SK-N-SH treated with all-trans-retinoic acid at 6 μM for 48 hours (cell line): ENCODE measurements around the gene MVB12B.

ENCODE experiments used
- CREB5 ChIP-seq: fragments of 250-450 bp; sonication (Bioruptor Pico); IDR thresholded peaks from 2 replicates; pipeline ENCODE4 v1.5.1; 2020; ENCODE audit warnings: low read depth, mild to moderate bottlenecking, moderate library complexity
- CSDC2 ChIP-seq: fragments of 250-450 bp; sonication (Bioruptor Pico); IDR thresholded peaks from 2 replicates; pipeline ENCODE4 v1.5.0; 2020; ENCODE audit warnings: mild to moderate bottlenecking, moderate library complexity
- CSRNP3 ChIP-seq: fragments of 250-450 bp; sonication (Bioruptor Pico); IDR thresholded peaks from 2 replicates; pipeline ENCODE4 v1.5.1; 2021; ENCODE audit warnings: mild to moderate bottlenecking, moderate library complexity
- ISL1 ChIP-seq: fragments of 250-450 bp; sonication (Bioruptor Pico); IDR thresholded peaks from 2 replicates; pipeline ENCODE4 v2.1.2; 2022; ENCODE audit warnings: mild to moderate bottlenecking, moderate library complexity
- PATZ1 ChIP-seq: fragments of 250-450 bp; sonication (Bioruptor Pico); IDR thresholded peaks from 2 replicates; pipeline ENCODE4 v1.8.0; 2020; ENCODE audit warnings: mild to moderate bottlenecking, moderate library complexity, borderline replicate concordance
- TCF4 ChIP-seq: fragments of 250-450 bp; sonication (Bioruptor Pico); IDR thresholded peaks from 2 replicates; pipeline ENCODE4 v1.8.0; 2021; ENCODE audit warnings: mild to moderate bottlenecking, moderate library complexity, borderline replicate concordance
- TOX ChIP-seq: fragments of 250-450 bp; sonication (Bioruptor Pico); IDR thresholded peaks from 2 replicates; pipeline ENCODE4 v1.8.0; 2021; ENCODE audit warnings: mild to moderate bottlenecking, moderate library complexity, borderline replicate concordance
- TSHZ2 ChIP-seq: fragments of 250-450 bp; sonication (Bioruptor Pico); IDR thresholded peaks from 2 replicates; pipeline ENCODE4 v1.5.0; 2020; ENCODE audit warnings: mild to moderate bottlenecking, moderate library complexity
- ZFP30 ChIP-seq: fragments of 450-650 bp; formaldehyde crosslinking; IDR thresholded peaks from 2 replicates; pipeline ENCODE4 v1.5.0; 2022; ENCODE audit warnings: mild to moderate bottlenecking, moderate library complexity
- ZNF565 ChIP-seq: fragments of 450-650 bp; formaldehyde crosslinking; conservative IDR thresholded peaks from 2 replicates; pipeline ENCODE4 v1.5.0; 2020; ENCODE audit warnings: low read depth, mild to moderate bottlenecking, moderate library complexity
- ZNF70 ChIP-seq: fragments of 450-650 bp; formaldehyde crosslinking; IDR thresholded peaks from 2 replicates; pipeline ENCODE4 v1.5.0; 2020; ENCODE audit warnings: mild to moderate bottlenecking, moderate library complexity
- ZNF8 ChIP-seq: fragments of 450-650 bp; formaldehyde crosslinking; IDR thresholded peaks from 2 replicates; pipeline ENCODE4 v1.5.0; 2020; ENCODE audit warnings: mild to moderate bottlenecking, moderate library complexity

GRCh38 chr9:126337729-126338372 is 11.2 kb downstream of the MVB12B start:
- TF ChIP-seq CSDC2 (CRISPR knock-in tag), result no peak
- TF ChIP-seq TSHZ2 (CRISPR knock-in tag), result no peak
- TF ChIP-seq ISL1 (CRISPR knock-in tag), result no peak
- no peak for TF ChIP-seq TCF4 (CRISPR knock-in tag)
- no peak for TF ChIP-seq ZNF8
- TF ChIP-seq ZFP30 (CRISPR knock-in tag), result no peak
- TF ChIP-seq ZNF565 (CRISPR knock-in tag), result no peak
- TF ChIP-seq CREB5 (CRISPR knock-in tag), result no peak
- TF ChIP-seq CSRNP3 (CRISPR knock-in tag), result no peak
- TF ChIP-seq TOX (CRISPR knock-in tag), result no peak
- no peak for TF ChIP-seq PATZ1
- no peak for TF ChIP-seq ZNF70 (CRISPR knock-in tag)
